Measurements from ENCODE around the gene MYL7. TPM values are rescaled to one million over a fixed set of nuclear protein-coding genes. Genes with fewer than 3 reads are reported as not detected.

The MYL7 gene
- polyA plus RNA-seq, 1 of the 3 experiments (the other 2 are of a cell fraction), result not detected

DNA sequence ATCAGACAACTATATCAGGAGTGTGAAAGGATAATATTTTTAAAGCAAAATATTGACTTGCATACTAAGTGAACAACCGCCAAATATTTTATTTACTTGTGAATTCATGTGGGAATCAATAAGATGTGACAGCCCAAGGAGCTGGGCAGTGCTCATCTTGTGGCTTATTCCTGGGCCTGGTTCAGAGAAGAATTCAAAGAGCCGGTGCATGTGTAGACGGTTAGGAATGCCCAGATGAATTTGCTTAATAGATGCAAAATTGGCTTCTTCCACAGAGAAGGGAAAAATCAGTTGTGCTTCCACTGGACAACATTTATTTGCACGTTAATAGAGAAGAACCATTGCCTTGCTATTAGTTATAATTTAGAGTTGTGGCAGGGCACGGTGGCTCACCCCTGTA, 4.4 kb downstream of the MYL7 start:
- WGBS (ENCODE audit: low lambda C conversion rate), result 80% methylated on average over 5 of the region's 5 CpGs

More for the DNA sequence above, 4.4 kb downstream of the MYL7 start:
- no peaks in the 10 kb centered on the region for H4K20me1 ChIP-seq (ENCODE audit: insufficient read depth)
- H3K36me3 ChIP-seq (replicated peaks in 1 of 2; ENCODE audit: control insufficient read depth in 1 of 2, insufficient read depth in 2 of 2, low read length in 1 of 2), result no peaks in the 10 kb centered on the region
- no peak for DNase-seq
- ChIA-PET CTCF (interaction anchor here (1.8 kb wide), 1 partner anchor 53 kb away, joined by 5 read pairs; the partner anchor contains the start of gene GCK), POLR2A (no interaction called here)
- no peak overlapping the region for H3K4me2 ChIP-seq
- H2AFZ ChIP-seq (ENCODE audit: low read depth), result no peak overlapping the region
- H3K27me3 ChIP-seq (ENCODE audit: insufficient read depth), result no peaks in the 10 kb centered on the region
- H3K9me2 ChIP-seq, result no peaks in the 10 kb centered on the region
- H3K9me3 ChIP-seq, result no peaks in the 10 kb centered on the region
- H3K4me1 ChIP-seq (ENCODE audit: control insufficient read depth in 1 of 2, insufficient read depth in 2 of 2, low read depth in 1 of 2, low read length in 1 of 2), result peaks cover 0 to 5% of the 10 kb centered on the region in 2 experiments; a peak in 1 of 4 replicates
- H3K4me3 ChIP-seq (ENCODE audit: low read depth in 2 of 2, low read length in 1 of 2), result no peak overlapping the region
- no peak overlapping the region for H3K27ac ChIP-seq (ENCODE audit: low read depth in 2 of 2, low read length in 1 of 2)
- no peak overlapping the region for H3K9ac ChIP-seq
- no peaks in the 10 kb centered on the region for H3K79me2 ChIP-seq (ENCODE audit: insufficient read depth)
- TF ChIP-seq TAF1 (IDR thresholded peaks at IDR 0.05; ENCODE audit: borderline replicate concordance, low read depth, low read length) (no peak), NFIC (IDR thresholded peaks at IDR 0.05; ENCODE audit: borderline replicate concordance) (no peak), MEF2A (IDR thresholded peaks at IDR 0.05; ENCODE audit: borderline replicate concordance, low read depth) (no peak), POLR2AphosphoS5 (IDR thresholded peaks at IDR 0.05; ENCODE audit: low read depth, low read length) (no peak), GABPA (IDR thresholded peaks at IDR 0.05; ENCODE audit: low read depth) (no peak), RAD21 (IDR thresholded peaks at IDR 0.05; ENCODE audit: low read length) (no peak), SMC3 (IDR thresholded peaks at IDR 0.05; ENCODE audit: low read depth, low read length) (no peak), MXI1 (IDR thresholded peaks at IDR 0.05; ENCODE audit: low read depth, low read length) (no peak), RCOR1 (IDR thresholded peaks at IDR 0.05; ENCODE audit: low read length) (no peak), TEAD4 (IDR thresholded peaks at IDR 0.05; ENCODE audit: borderline replicate concordance, insufficient read depth) (no peak), CHD2 (IDR thresholded peaks at IDR 0.05; ENCODE audit: low read length, partially characterized antibody) (no peak), RXRA (IDR thresholded peaks at IDR 0.05; ENCODE audit: borderline replicate concordance, low read depth) (no peak), SIN3A (IDR thresholded peaks at IDR 0.05; ENCODE audit: borderline replicate concordance, low read depth, low read length) (no peak)
- TF ChIP-seq, protein P1, sequence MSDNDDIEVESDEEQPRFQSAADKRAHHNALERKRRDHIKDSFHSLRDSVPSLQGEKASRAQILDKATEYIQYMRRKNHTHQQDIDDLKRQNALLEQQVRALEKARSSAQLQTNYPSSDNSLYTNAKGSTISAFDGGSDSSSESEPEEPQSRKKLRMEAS (IDR thresholded peaks at IDR 0.05; ENCODE audit: low read depth), result no peak
- TF ChIP-seq, protein P2, sequence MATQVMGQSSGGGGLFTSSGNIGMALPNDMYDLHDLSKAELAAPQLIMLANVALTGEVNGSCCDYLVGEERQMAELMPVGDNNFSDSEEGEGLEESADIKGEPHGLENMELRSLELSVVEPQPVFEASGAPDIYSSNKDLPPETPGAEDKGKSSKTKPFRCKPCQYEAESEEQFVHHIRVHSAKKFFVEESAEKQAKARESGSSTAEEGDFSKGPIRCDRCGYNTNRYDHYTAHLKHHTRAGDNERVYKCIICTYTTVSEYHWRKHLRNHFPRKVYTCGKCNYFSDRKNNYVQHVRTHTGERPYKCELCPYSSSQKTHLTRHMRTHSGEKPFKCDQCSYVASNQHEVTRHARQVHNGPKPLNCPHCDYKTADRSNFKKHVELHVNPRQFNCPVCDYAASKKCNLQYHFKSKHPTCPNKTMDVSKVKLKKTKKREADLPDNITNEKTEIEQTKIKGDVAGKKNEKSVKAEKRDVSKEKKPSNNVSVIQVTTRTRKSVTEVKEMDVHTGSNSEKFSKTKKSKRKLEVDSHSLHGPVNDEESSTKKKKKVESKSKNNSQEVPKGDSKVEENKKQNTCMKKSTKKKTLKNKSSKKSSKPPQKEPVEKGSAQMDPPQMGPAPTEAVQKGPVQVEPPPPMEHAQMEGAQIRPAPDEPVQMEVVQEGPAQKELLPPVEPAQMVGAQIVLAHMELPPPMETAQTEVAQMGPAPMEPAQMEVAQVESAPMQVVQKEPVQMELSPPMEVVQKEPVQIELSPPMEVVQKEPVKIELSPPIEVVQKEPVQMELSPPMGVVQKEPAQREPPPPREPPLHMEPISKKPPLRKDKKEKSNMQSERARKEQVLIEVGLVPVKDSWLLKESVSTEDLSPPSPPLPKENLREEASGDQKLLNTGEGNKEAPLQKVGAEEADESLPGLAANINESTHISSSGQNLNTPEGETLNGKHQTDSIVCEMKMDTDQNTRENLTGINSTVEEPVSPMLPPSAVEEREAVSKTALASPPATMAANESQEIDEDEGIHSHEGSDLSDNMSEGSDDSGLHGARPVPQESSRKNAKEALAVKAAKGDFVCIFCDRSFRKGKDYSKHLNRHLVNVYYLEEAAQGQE (IDR thresholded peaks at IDR 0.05; ENCODE audit: low read depth, low read length), result no peak
- TF ChIP-seq, protein P3, sequence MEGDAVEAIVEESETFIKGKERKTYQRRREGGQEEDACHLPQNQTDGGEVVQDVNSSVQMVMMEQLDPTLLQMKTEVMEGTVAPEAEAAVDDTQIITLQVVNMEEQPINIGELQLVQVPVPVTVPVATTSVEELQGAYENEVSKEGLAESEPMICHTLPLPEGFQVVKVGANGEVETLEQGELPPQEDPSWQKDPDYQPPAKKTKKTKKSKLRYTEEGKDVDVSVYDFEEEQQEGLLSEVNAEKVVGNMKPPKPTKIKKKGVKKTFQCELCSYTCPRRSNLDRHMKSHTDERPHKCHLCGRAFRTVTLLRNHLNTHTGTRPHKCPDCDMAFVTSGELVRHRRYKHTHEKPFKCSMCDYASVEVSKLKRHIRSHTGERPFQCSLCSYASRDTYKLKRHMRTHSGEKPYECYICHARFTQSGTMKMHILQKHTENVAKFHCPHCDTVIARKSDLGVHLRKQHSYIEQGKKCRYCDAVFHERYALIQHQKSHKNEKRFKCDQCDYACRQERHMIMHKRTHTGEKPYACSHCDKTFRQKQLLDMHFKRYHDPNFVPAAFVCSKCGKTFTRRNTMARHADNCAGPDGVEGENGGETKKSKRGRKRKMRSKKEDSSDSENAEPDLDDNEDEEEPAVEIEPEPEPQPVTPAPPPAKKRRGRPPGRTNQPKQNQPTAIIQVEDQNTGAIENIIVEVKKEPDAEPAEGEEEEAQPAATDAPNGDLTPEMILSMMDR (IDR thresholded peaks at IDR 0.05), result no peak
- TF ChIP-seq, protein P4, sequence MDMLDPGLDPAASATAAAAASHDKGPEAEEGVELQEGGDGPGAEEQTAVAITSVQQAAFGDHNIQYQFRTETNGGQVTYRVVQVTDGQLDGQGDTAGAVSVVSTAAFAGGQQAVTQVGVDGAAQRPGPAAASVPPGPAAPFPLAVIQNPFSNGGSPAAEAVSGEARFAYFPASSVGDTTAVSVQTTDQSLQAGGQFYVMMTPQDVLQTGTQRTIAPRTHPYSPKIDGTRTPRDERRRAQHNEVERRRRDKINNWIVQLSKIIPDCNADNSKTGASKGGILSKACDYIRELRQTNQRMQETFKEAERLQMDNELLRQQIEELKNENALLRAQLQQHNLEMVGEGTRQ (IDR thresholded peaks at IDR 0.05; ENCODE audit: borderline replicate concordance, low read depth, low read length), result no peak
- TF ChIP-seq, protein P5, sequence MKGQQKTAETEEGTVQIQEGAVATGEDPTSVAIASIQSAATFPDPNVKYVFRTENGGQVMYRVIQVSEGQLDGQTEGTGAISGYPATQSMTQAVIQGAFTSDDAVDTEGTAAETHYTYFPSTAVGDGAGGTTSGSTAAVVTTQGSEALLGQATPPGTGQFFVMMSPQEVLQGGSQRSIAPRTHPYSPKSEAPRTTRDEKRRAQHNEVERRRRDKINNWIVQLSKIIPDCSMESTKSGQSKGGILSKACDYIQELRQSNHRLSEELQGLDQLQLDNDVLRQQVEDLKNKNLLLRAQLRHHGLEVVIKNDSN (IDR thresholded peaks at IDR 0.05; ENCODE audit: borderline replicate concordance, low read depth), result no peak
- TF ChIP-seq, protein P6, sequence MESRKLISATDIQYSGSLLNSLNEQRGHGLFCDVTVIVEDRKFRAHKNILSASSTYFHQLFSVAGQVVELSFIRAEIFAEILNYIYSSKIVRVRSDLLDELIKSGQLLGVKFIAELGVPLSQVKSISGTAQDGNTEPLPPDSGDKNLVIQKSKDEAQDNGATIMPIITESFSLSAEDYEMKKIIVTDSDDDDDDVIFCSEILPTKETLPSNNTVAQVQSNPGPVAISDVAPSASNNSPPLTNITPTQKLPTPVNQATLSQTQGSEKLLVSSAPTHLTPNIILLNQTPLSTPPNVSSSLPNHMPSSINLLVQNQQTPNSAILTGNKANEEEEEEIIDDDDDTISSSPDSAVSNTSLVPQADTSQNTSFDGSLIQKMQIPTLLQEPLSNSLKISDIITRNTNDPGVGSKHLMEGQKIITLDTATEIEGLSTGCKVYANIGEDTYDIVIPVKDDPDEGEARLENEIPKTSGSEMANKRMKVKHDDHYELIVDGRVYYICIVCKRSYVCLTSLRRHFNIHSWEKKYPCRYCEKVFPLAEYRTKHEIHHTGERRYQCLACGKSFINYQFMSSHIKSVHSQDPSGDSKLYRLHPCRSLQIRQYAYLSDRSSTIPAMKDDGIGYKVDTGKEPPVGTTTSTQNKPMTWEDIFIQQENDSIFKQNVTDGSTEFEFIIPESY (IDR thresholded peaks at IDR 0.05; ENCODE audit: borderline replicate concordance, low read depth), result no peak
- H3F3A ChIP-seq (replicated peaks; ENCODE audit: insufficient read depth), result no peaks in the 10 kb centered on the region
